ENCODE results near the gene DMD. TPM values are rescaled to one million over a fixed set of nuclear protein-coding genes. Genes with fewer than 3 reads are reported as not detected.

The DMD gene
- total and polyA plus RNA-seq, 2 of the 8 experiments (the other 6 are each of a cell fraction or from before 2014, with no cell fraction given): 4.8 to 7.4 TPM

DNA sequence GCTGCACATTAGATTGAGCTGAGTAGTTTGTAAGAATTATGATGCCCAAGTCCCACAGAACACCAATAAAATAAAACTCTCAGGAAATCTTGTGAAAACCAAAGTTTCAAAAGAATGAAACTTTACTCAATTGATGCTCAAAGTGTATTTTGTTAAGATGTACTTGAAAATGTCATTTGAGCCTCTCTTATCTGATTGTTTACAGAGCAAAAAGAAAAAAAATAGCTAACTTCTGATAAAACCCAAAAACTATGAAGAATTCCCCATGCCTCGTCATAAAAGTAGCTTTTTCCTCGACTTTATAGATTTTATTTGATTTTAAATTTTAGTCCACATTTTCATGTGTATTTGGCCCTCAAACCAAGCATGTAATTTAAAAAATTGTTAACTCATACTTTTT lies 1618.0 kb downstream of the DMD start:
- Histone ChIP-seq H3K4ac (replicated peaks; ENCODE audit: insufficient read length, low read depth, low read length) (no peak overlapping the region), H2BK20ac (ENCODE audit: low read length) (no peak overlapping the region), H3K9me3 (ENCODE audit: insufficient read depth in 2 of 2, low read depth in 1 of 2, low read length in 1 of 2) (no peaks in the 10 kb centered on the region), H3K4me1 (replicated peaks in 1 of 4; ENCODE audit: control insufficient read depth in 3 of 4, insufficient read depth in 4 of 4, low read length in 3 of 4) (no peaks in the 10 kb centered on the region), H3K56ac (replicated peaks; ENCODE audit: insufficient read length, low read depth, low read length) (no peak overlapping the region), H4K91ac (replicated peaks; ENCODE audit: insufficient read length, low read length) (no peak overlapping the region), H3K4me2 (ENCODE audit: insufficient read depth in 1 of 2, low read depth in 2 of 2, low read length in 2 of 2) (no peak overlapping the region), H2BK120ac (replicated peaks; ENCODE audit: low read depth, low read length) (no peak overlapping the region), H2BK15ac (ENCODE audit: low read length) (no peak overlapping the region), H4K20me1 (replicated peaks in 1 of 2; ENCODE audit: control insufficient read depth in 1 of 2, insufficient read depth in 2 of 2, low read length in 2 of 2) (no peaks in the 10 kb centered on the region), H2BK12ac (ENCODE audit: low read depth, low read length) (no peak overlapping the region), H3K23ac (ENCODE audit: insufficient read length) (no peak overlapping the region), H2BK5ac (ENCODE audit: low read depth, low read length) (no peak overlapping the region), H3K4me3 (ENCODE audit: extremely low read depth in 1 of 4, insufficient read depth in 2 of 4, low read depth in 3 of 4, low read length in 4 of 4) (no peak overlapping the region), H3K36me3 (ENCODE audit: control insufficient read depth in 2 of 4, insufficient read depth in 4 of 4, low read length in 3 of 4) (no peaks in the 10 kb centered on the region), H3K23me2 (ENCODE audit: low read depth, low read length) (no peaks in the 10 kb centered on the region), H3K9ac (replicated peaks in 1 of 4; ENCODE audit: extremely low read depth in 1 of 4, low read depth in 3 of 4, low read length in 3 of 4) (no peak overlapping the region), H2AFZ (ENCODE audit: low read length) (no peak overlapping the region), H3K79me1 (ENCODE audit: low read depth, low read length) (no peaks in the 10 kb centered on the region), H3K27me3 (replicated peaks in 1 of 4; ENCODE audit: control insufficient read depth in 3 of 4, extremely low read depth in 1 of 4, insufficient read depth in 3 of 4, low read length in 3 of 4) (no peaks in the 10 kb centered on the region), H4K8ac (ENCODE audit: extremely low read depth, insufficient read depth, low read length) (no peak overlapping the region), H3K27ac (ENCODE audit: low read depth, low read length) (no peak overlapping the region), H3K79me2 (ENCODE audit: control insufficient read depth in 1 of 2, insufficient read depth in 2 of 2, low read length in 2 of 2) (no peaks in the 10 kb centered on the region), H3K14ac (ENCODE audit: insufficient read length) (no peak overlapping the region), H2AK5ac (ENCODE audit: low read depth, low read length) (no peak overlapping the region), H4K5ac (ENCODE audit: insufficient read length, low read depth, low read length) (no peak overlapping the region), H3K18ac (ENCODE audit: extremely low read depth, low read length) (no peak overlapping the region)
- POLR2A ChIA-PET (ENCODE audit: partially characterized antibody): no interaction called here
- CTCF ChIA-PET (ENCODE audit: partially characterized antibody): interaction anchor here (1.3 kb wide), 1 partner anchor 316 kb away, joined by 3 read pairs; no protein-coding TSS in a partner anchor
- FAIRE-seq (no peak), DNase-seq (ENCODE audit: low read depth in 1 of 2, low spot score in 2 of 2) (no peak)
- WGBS, 2 experiments (ENCODE audit: extremely low coverage in 1 of 2, insufficient coverage in 1 of 2, insufficient read length in 1 of 2, insufficient replicate concordance in 2 of 2, low coverage in 1 of 2, low lambda C conversion rate in 2 of 2, missing lambda C conversion rate in 1 of 2): 100% methylated on average over 2 of the region's 2 CpGs; no CpG with 5 or more reads in 1 of the 2 experiments
- TF ChIP-seq, protein P1, sequence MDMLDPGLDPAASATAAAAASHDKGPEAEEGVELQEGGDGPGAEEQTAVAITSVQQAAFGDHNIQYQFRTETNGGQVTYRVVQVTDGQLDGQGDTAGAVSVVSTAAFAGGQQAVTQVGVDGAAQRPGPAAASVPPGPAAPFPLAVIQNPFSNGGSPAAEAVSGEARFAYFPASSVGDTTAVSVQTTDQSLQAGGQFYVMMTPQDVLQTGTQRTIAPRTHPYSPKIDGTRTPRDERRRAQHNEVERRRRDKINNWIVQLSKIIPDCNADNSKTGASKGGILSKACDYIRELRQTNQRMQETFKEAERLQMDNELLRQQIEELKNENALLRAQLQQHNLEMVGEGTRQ (IDR thresholded peaks at IDR 0.05; ENCODE audit: low read length): no peak
- TF ChIP-seq RFX5 (IDR thresholded peaks at IDR 0.05; ENCODE audit: borderline replicate concordance, low read depth, low read length): no peak
- TF ChIP-seq CHD2 (IDR thresholded peaks at IDR 0.05; ENCODE audit: low read length): no peak
- no peak for TF ChIP-seq TCF12 (IDR thresholded peaks at IDR 0.05; ENCODE audit: low read depth, low read length)
- TF ChIP-seq NANOG (IDR thresholded peaks at IDR 0.05; ENCODE audit: insufficient read depth, low read depth, low read length, poor library complexity, severe bottlenecking): no peak
- no peak for TF ChIP-seq ZNF274 (IDR thresholded peaks at IDR 0.05; ENCODE audit: borderline replicate concordance, extremely low read depth, low read length)
- no peak for TF ChIP-seq SIN3A (conservative IDR thresholded peaks at IDR 0.05 in 1 of 2, IDR thresholded peaks at IDR 0.05 in 1 of 2; ENCODE audit: low read depth in 1 of 2, low read length in 2 of 2)
- TF ChIP-seq EZH2 (IDR thresholded peaks at IDR 0.05; ENCODE audit: low read depth, low read length, severe bottlenecking): no peak
- TF ChIP-seq RXRA (IDR thresholded peaks at IDR 0.05; ENCODE audit: insufficient read depth, low read depth, low read length): no peak
- TF ChIP-seq BACH1 (IDR thresholded peaks at IDR 0.05; ENCODE audit: low read length): no peak
- no peak for TF ChIP-seq SP1 (IDR thresholded peaks at IDR 0.05; ENCODE audit: low read depth, low read length)
- no peak for TF ChIP-seq RNF2 (IDR thresholded peaks at IDR 0.05; ENCODE audit: borderline replicate concordance, low read depth, low read length, missing control alignments, poor library complexity, severe bottlenecking)
- no peak for TF ChIP-seq HDAC2 (IDR thresholded peaks at IDR 0.05; ENCODE audit: borderline replicate concordance in 1 of 2, low read depth in 2 of 2, low read length in 2 of 2)

Measured in H1 (cell line).